Lung (tissue), 12 donors: ENCODE data around the gene SEC24C. TPM values are rescaled to one million over a fixed set of nuclear protein-coding genes. Genes with fewer than 3 reads are reported as not detected.

Experiments
- ATAC-seq: fragments of 200-7000 bp; cut with Tn5 transposase; one replicate; pipeline ENCODE4 v1.9.1; 2020; ENCODE audit warnings: moderate number of reproducible peaks; ENCODE audit not compliant: insufficient read depth, low FRiP score
- DNase-seq, 3 donors: peaks; one replicate each; pipeline ENCODE4 v3.0.0-alpha.2; 2013 to 2017
- H3K27ac ChIP-seq, 2 donors: one replicate each; pipeline ENCODE4 v1.5.1; 2013; ENCODE audit warnings: mild to moderate bottlenecking in 2 of 2, moderate library complexity in 2 of 2, control low read depth in 1 of 2, inconsistent platforms in 1 of 2, low read depth in 1 of 2, low read length in 1 of 2
- H3K27me3 ChIP-seq, 3 donors: one replicate each; pipeline ENCODE4 v1.5.1; 2013; ENCODE audit warnings: low read length in 2 of 3; ENCODE audit not compliant: control insufficient read depth in 3 of 3, insufficient read depth in 3 of 3
- H3K36me3 ChIP-seq, 4 donors: one replicate each; pipeline ENCODE4 v1.5.1; 2013; ENCODE audit warnings: low read length in 4 of 4, mild to moderate bottlenecking in 1 of 4, moderate library complexity in 1 of 4; ENCODE audit not compliant: control insufficient read depth in 4 of 4, insufficient read depth in 4 of 4
- H3K4me1 ChIP-seq, 5 donors: one replicate each; pipeline ENCODE4 v1.5.1; 2013; ENCODE audit warnings: low read length in 5 of 5, mild to moderate bottlenecking in 2 of 5, moderate library complexity in 1 of 5; ENCODE audit not compliant: control insufficient read depth in 5 of 5, insufficient read depth in 5 of 5
- H3K4me3 ChIP-seq: one replicate; pipeline ENCODE4 v1.5.1; 2013; ENCODE audit warnings: mild to moderate bottlenecking, control low read depth, moderate library complexity
- H3K9ac ChIP-seq, 2 donors: one replicate each; pipeline ENCODE4 v1.5.1; 2013; ENCODE audit warnings: low read length in 2 of 2, control low read depth in 1 of 2; ENCODE audit not compliant: insufficient read depth in 1 of 2
- H3K9me3 ChIP-seq, 4 donors: one replicate each; pipeline ENCODE4 v1.5.1; 2013; ENCODE audit warnings: low read length in 3 of 4, mild to moderate bottlenecking in 1 of 4, moderate library complexity in 1 of 4; ENCODE audit not compliant: control insufficient read depth in 4 of 4, insufficient read depth in 3 of 4
- CTCF ChIP-seq: IDR thresholded peaks from 2 replicates; pipeline ENCODE4 v1.5.1; 2012; ENCODE audit warnings: mild to moderate bottlenecking; ENCODE audit errors: control extremely low read depth, extremely low read depth
- WGBS, 2 donors: extraction: QIAGEN DNeasy Blood & Tissue Kit; methylation state at CpG; one replicate each; pipeline ENCODE4 v1.1.7; 2013; 5-methylcytosine and 5-hydroxymethylcytosine counted together
- polyA plus RNA-seq, 2 donors: library from polyadenylated mRNA; stranded (reverse); fragments of 200-250 nt; gene quantifications; one replicate each; pipeline ENCODE4 v1.2.1, GENCODE V29; 2013
- total RNA-seq, 2 donors: library from RNA; depleted of rRNA in 1 of 2; stranded (reverse); fragments of >200 nt in 1 of 2; gene quantifications; one replicate each; pipeline ENCODE4 v1.2.1, GENCODE V29; 2014 to 2021
- donor health status: control.
- donor health status: control.
- donor health status: Bipolar disorder and iron deficiency.
- donor health status: healthy.
- donor health status: DM: yes; HTN: yes; CAD: no.

The SEC24C gene
- total and polyA plus RNA-seq, 4 donors: 42.3 to 77.4 (median 57.4) TPM

- Histone ChIP-seq H3K4me1 (peaks cover 0 to 4% (median 0%) of the 10 kb centered on the region in 5 donors), H3K9ac (no peak overlapping the region), H3K9me3 (no peaks in the 10 kb centered on the region), H3K4me3 (no peak overlapping the region), H3K27ac (no peak overlapping the region), H3K36me3 (peaks cover 0 to 28% (median 7%) of the 10 kb centered on the region in 4 donors), H3K27me3 (no peaks in the 10 kb centered on the region)
- 91 to 93% methylated on average over 4 of the region's 4 CpGs for WGBS, 2 donors
- ATAC-seq (no peak), DNase-seq (no peak)
- no peak for TF ChIP-seq CTCF
Observed at GRCh38 chr10:73812657-73813056, 68.5 kb downstream of the SEC24C start.

- no peak for TF ChIP-seq CTCF
- 87% methylated on average over 7 of the region's 7 CpGs for WGBS, 2 donors
Observed at GRCh38 chr10:73813333-73813732, 69.2 kb downstream of the SEC24C start.

GRCh38 chr10:73814276-73814895, 70.2 kb downstream of the SEC24C start:
- Histone ChIP-seq H3K4me3 (no peak overlapping the region), H3K9me3 (no peaks in the 10 kb centered on the region), H3K27me3 (no peaks in the 10 kb centered on the region), H3K27ac (no peak overlapping the region), H3K4me1 (peaks cover 0 to 4% (median 0%) of the 10 kb centered on the region in 5 donors), H3K36me3 (peaks cover 0 to 27% (median 1%) of the 10 kb centered on the region in 4 donors), H3K9ac (no peak overlapping the region)
- 88 to 92% methylated on average over 13 of the region's 13 CpGs for WGBS, 2 donors
- DNase-seq (no peak), ATAC-seq (no peak)
- TF ChIP-seq CTCF: no peak

More at GRCh38 chr10:73813333-73813732, 69.2 kb downstream of the SEC24C start:
- Histone ChIP-seq H3K9me3 (no peaks in the 10 kb centered on the region), H3K27ac (no peak overlapping the region), H3K4me3 (no peak overlapping the region), H3K36me3 (peaks cover 0 to 27% (median 3%) of the 10 kb centered on the region in 4 donors), H3K9ac (no peak overlapping the region), H3K4me1 (peaks cover 0 to 4% (median 0%) of the 10 kb centered on the region in 5 donors), H3K27me3 (no peaks in the 10 kb centered on the region)
- DNase-seq (no peak), ATAC-seq (no peak)
